Neural progenitor cell (in vitro differentiated cells): ENCODE data around the gene GPS1. TPM values are rescaled to one million over a fixed set of nuclear protein-coding genes. Genes with fewer than 3 reads are reported as not detected.
A peak's percentile ranks its signal among the peaks of the same experiment; 100 is the strongest.

Experiments
- DNase-seq: peaks from one replicate; pipeline ENCODE4 v3.0.0-alpha.2; 2016; ENCODE audit warnings: low spot score
- H2AFZ ChIP-seq: fragments of 200-600 bp; sonication (generic); replicated peaks from 2 replicates; pipeline ENCODE4 v1.6.1; 2016; ENCODE audit warnings: antibody characterized with exemption
- H3F3A ChIP-seq: fragments of 200-600 bp; sonication (generic); 2 replicates; pipeline ENCODE4 v1.6.1; 2016; ENCODE audit warnings: antibody characterized with exemption, low read depth
- H3K27ac ChIP-seq: fragments of 200-600 bp; sonication (generic); 2 replicates; pipeline ENCODE4 v1.5.1; 2016; ENCODE audit warnings: mild to moderate bottlenecking
- H3K27me3 ChIP-seq: fragments of 200-600 bp; sonication (generic); 2 replicates; pipeline ENCODE4 v1.6.1; 2016; ENCODE audit warnings: mild to moderate bottlenecking, moderate library complexity
- H3K36me3 ChIP-seq: fragments of 200-600 bp; sonication (generic); 2 replicates; pipeline ENCODE4 v1.5.1; 2016
- H3K4me1 ChIP-seq: fragments of 200-600 bp; sonication (generic); 2 replicates; pipeline ENCODE4 v1.6.1; 2016; ENCODE audit warnings: mixed run types
- H3K4me2 ChIP-seq: fragments of 200-600 bp; sonication (generic); 2 replicates; pipeline ENCODE4 v1.6.1; 2016
- H3K4me3 ChIP-seq: fragments of 200-600 bp; sonication (generic); 2 replicates; pipeline ENCODE4 v1.5.1; 2016
- H3K79me2 ChIP-seq: fragments of 200-600 bp; sonication (generic); 2 replicates; pipeline ENCODE4 v1.6.1; 2016; ENCODE audit warnings: low read depth
- H3K9ac ChIP-seq: fragments of 200-600 bp; sonication (generic); 2 replicates; pipeline ENCODE4 v1.6.1; 2016
- H3K9me3 ChIP-seq: fragments of 200-600 bp; sonication (generic); 2 replicates; pipeline ENCODE4 v1.5.1; 2016; ENCODE audit warnings: low read depth
- H4K20me1 ChIP-seq: fragments of 200-600 bp; sonication (generic); 2 replicates; pipeline ENCODE4 v1.6.1; 2016; ENCODE audit warnings: low read depth
- H3K27ac Mint-ChIP-seq: 3 replicates; pipeline ENCODE4 v1.8.0; 2021; ENCODE audit warnings: mixed read lengths
- H3K27me3 Mint-ChIP-seq: 2 replicates; pipeline ENCODE4 v1.8.0; 2022; ENCODE audit warnings: low read depth, mild to moderate bottlenecking, inconsistent platforms, moderate library complexity, mixed read lengths; ENCODE audit not compliant: insufficient read depth
- H3K36me3 Mint-ChIP-seq: 3 replicates; pipeline ENCODE4 v1.8.0; 2021; ENCODE audit warnings: mixed read lengths
- H3K4me1 Mint-ChIP-seq: 3 replicates; pipeline ENCODE4 v1.8.0; 2021; ENCODE audit warnings: mixed read lengths
- H3K4me3 Mint-ChIP-seq: 3 replicates; pipeline ENCODE4 v1.8.0; 2021; ENCODE audit warnings: mild to moderate bottlenecking, moderate library complexity, mixed read lengths
- H3K9me3 Mint-ChIP-seq: 3 replicates; pipeline ENCODE4 v1.8.0; 2020; ENCODE audit warnings: mixed read lengths
- EZH2 ChIP-seq: fragments of 200-600 bp; sonication (generic); IDR thresholded peaks from 2 replicates; pipeline ENCODE4 v1.6.1; 2017; ENCODE audit warnings: antibody characterized with exemption, mild to moderate bottlenecking, moderate library complexity
- EZH2phosphoT487 ChIP-seq: fragments of 200-600 bp; sonication (generic); IDR thresholded peaks from 2 replicates; pipeline ENCODE4 v1.6.1; 2017; ENCODE audit warnings: antibody characterized with exemption
- total RNA-seq: library from RNA; depleted of rRNA; stranded (reverse); fragments of >200 nt; gene quantifications from 2 replicates; pipeline ENCODE4 v1.2.3, GENCODE V29; 2015; ENCODE audit warnings: low replicate concordance
- TF ChIP-seq, protein P1 (sequence below): fragments of 200-600 bp; sonication (generic); IDR thresholded peaks from 2 replicates; pipeline ENCODE4 v1.5.1; 2017; ENCODE audit warnings: antibody characterized with exemption, mild to moderate bottlenecking

Gene GPS1
- total RNA-seq, 1 donor from 2014 or later: 86.6 TPM

- Mint-ChIP-seq H3K36me3 (no peaks in the 10 kb centered on the region), H3K27ac (no peak overlapping the region), H3K4me3 (no peak overlapping the region), H3K4me1 (peaks cover 3% of the 10 kb centered on the region), H3K9me3 (no peaks in the 10 kb centered on the region), H3K27me3 (peaks cover 3% of the 10 kb centered on the region)
- no peak overlapping the region for H3K4me3 ChIP-seq
- H3K36me3 ChIP-seq: no peaks in the 10 kb centered on the region
- no peaks in the 10 kb centered on the region for H3K27me3 ChIP-seq
- no peaks in the 10 kb centered on the region for H3K9me3 ChIP-seq
- TF ChIP-seq, protein P1, sequence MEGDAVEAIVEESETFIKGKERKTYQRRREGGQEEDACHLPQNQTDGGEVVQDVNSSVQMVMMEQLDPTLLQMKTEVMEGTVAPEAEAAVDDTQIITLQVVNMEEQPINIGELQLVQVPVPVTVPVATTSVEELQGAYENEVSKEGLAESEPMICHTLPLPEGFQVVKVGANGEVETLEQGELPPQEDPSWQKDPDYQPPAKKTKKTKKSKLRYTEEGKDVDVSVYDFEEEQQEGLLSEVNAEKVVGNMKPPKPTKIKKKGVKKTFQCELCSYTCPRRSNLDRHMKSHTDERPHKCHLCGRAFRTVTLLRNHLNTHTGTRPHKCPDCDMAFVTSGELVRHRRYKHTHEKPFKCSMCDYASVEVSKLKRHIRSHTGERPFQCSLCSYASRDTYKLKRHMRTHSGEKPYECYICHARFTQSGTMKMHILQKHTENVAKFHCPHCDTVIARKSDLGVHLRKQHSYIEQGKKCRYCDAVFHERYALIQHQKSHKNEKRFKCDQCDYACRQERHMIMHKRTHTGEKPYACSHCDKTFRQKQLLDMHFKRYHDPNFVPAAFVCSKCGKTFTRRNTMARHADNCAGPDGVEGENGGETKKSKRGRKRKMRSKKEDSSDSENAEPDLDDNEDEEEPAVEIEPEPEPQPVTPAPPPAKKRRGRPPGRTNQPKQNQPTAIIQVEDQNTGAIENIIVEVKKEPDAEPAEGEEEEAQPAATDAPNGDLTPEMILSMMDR: no peak
- no peak for TF ChIP-seq EZH2
- no peak for TF ChIP-seq EZH2phosphoT487
- H3K27ac ChIP-seq: no peak overlapping the region
- no peaks in the 10 kb centered on the region for H3K4me1 ChIP-seq
- no peak overlapping the region for H3K4me2 ChIP-seq
- H3K79me2 ChIP-seq: peaks cover 3% of the 10 kb centered on the region
- no peak overlapping the region for H3K9ac ChIP-seq
- no peak for DNase-seq
- H3F3A ChIP-seq: peaks cover 15% of the 10 kb centered on the region
- H2AFZ ChIP-seq: no peak overlapping the region
- peaks cover 18% of the 10 kb centered on the region for H4K20me1 ChIP-seq
Observed at GRCh38 chr17:82016061-82016874, 35.4 kb upstream of the GPS1 start.

- Histone ChIP-seq H3K9me3 (no peaks in the 10 kb centered on the region), H3K79me2 (peaks cover 10% of the 10 kb centered on the region), H3K9ac (no peak overlapping the region), H3K27me3 (no peaks in the 10 kb centered on the region), H3K36me3 (no peaks in the 10 kb centered on the region), H2AFZ (no peak overlapping the region), H3K27ac (peak overlapping the region; percentile 29), H4K20me1 (peaks cover 25% of the 10 kb centered on the region), H3K4me2 (no peak overlapping the region), H3F3A (peaks cover 15% of the 10 kb centered on the region), H3K4me3 (no peak overlapping the region), H3K4me1 (peaks cover 5% of the 10 kb centered on the region)
- Mint-ChIP-seq H3K9me3 (no peaks in the 10 kb centered on the region), H3K4me1 (peaks cover 9% of the 10 kb centered on the region), H3K27ac (no peak overlapping the region), H3K27me3 (peaks cover 3% of the 10 kb centered on the region), H3K36me3 (no peaks in the 10 kb centered on the region), H3K4me3 (no peak overlapping the region)
- DNase-seq: no peak
- TF ChIP-seq, protein P1: no peak
- no peak for TF ChIP-seq EZH2phosphoT487
- TF ChIP-seq EZH2: no peak
Observed at GRCh38 chr17:82016875-82017459, 34.7 kb upstream of the GPS1 start.

DNA sequence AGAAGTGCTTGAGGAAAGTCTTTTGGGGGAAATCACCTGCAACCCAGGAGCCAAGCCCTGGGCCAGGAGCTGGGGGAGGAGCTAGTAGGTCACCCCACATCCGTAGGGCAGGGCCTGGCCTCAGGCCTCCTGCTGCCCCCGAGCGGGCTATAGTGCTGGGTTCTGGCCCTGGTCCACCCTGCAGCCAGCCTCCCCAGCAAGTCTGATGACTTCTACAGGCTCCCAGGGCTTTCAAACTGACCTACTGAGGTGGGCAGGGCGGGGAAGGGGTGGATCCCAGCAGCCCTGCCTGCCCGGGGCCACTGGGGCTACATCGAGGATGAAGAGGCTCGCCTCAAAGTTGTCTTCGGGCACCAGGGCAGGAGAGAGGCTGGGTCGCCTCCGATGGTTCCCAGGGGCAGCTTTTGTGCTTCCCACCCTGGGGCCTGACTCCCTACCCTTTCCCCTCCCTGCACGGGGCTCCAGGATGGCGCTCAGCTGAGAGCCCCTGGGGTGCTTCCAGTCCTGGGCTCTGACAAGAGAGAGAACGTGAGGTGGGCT, 34.0 kb upstream of the GPS1 start:
- no peaks in the 10 kb centered on the region for H3K36me3 ChIP-seq
- Mint-ChIP-seq H3K4me3 (no peak overlapping the region), H3K27ac (no peak overlapping the region), H3K4me1 (peaks cover 11% of the 10 kb centered on the region), H3K36me3 (no peaks in the 10 kb centered on the region), H3K27me3 (peaks cover 3% of the 10 kb centered on the region), H3K9me3 (no peaks in the 10 kb centered on the region)
- H3F3A ChIP-seq: peaks cover 15% of the 10 kb centered on the region
- no peaks in the 10 kb centered on the region for H3K9me3 ChIP-seq
- peaks cover 15% of the 10 kb centered on the region for H3K79me2 ChIP-seq
- H4K20me1 ChIP-seq: peaks cover 29% of the 10 kb centered on the region
- no peak overlapping the region for H2AFZ ChIP-seq
- no peak for DNase-seq
- no peak overlapping the region for H3K4me3 ChIP-seq
- peaks cover 6% of the 10 kb centered on the region for H3K4me1 ChIP-seq
- H3K27ac ChIP-seq: peak overlapping the region; percentile 29
- TF ChIP-seq, protein P1: no peak
- TF ChIP-seq EZH2 (no peak), EZH2phosphoT487 (no peak)
- no peak overlapping the region for H3K9ac ChIP-seq
- no peaks in the 10 kb centered on the region for H3K27me3 ChIP-seq
- no peak overlapping the region for H3K4me2 ChIP-seq
